ENCODE measurements around the gene SLC2A4RG. TPM values are rescaled to one million over a fixed set of nuclear protein-coding genes. Genes with fewer than 3 reads are reported as not detected.
A peak's percentile ranks its signal among the peaks of the same experiment; 100 is the strongest.

SLC2A4RG gene
- total and polyA plus RNA-seq, 2 of the 13 experiments (the other 11 are each of a cell fraction or from before 2014, with no cell fraction given), result 91.4 to 95.9 TPM

DNA sequence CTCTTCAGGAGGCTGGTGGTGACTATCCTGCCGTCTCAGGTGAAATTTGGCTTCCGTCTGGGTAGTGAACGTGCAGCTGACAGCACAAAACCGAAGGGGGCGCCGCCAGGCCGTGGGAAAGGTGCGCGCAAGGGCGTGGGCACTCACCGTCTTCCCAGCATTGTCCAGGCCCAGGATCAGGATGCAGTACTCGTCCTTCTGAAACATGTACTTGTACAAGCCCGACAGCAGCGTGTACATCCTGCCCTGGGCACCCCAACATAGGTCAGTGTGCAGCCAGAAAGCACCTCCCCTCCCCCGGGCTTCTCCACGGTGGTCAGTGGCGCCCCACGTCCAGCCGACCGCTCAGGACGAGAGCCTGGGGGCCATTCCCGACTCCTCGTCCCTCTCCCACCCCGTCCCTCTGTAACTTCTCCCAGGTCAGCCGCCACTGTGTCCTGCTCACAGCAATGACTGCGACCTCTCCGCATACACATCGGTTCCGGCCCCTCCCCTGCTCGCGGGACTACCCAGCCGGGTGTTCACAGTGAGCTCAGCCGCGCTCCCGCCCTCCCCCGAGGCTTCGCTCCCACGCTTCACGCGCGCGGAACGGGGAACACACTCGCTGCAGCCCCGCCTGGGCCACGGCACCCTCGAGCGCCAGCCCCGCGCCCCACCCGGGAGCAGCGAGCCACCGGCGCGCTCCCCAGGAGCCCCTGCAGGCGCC lies 32.6 kb upstream of the SLC2A4RG start (continued):
- TF ChIP-seq ZNF75D (CRISPR knock-in tag; IDR thresholded peaks at IDR 0.05; ENCODE audit: borderline replicate concordance) (no peak), BHLHE40 (IDR thresholded peaks at IDR 0.05; ENCODE audit: low read length) (peak; percentile 64), ATF7-NPFF (CRISPR knock-in tag; IDR thresholded peaks at IDR 0.05; ENCODE audit: low read depth) (no peak), ZNF235 (CRISPR knock-in tag; IDR thresholded peaks at IDR 0.05; ENCODE audit: borderline replicate concordance) (no peak), ZNF746 (CRISPR knock-in tag; IDR thresholded peaks at IDR 0.05) (peak; percentile 58), ZNF33B (CRISPR knock-in tag; IDR thresholded peaks at IDR 0.05) (no peak), DMAP1 (CRISPR knock-in tag; IDR thresholded peaks at IDR 0.05) (no peak; the same call in none of the 2 replicates), KLF9 (CRISPR knock-in tag; IDR thresholded peaks at IDR 0.05; ENCODE audit: low read depth) (peak; percentile 49; the same call in 1 of the 2 replicates), ATF1 (CRISPR knock-in tag; IDR thresholded peaks at IDR 0.05) (no peak), SP140L (CRISPR knock-in tag; IDR thresholded peaks at IDR 0.05; ENCODE audit: borderline replicate concordance) (no peak), SMAD3 (CRISPR knock-in tag; IDR thresholded peaks at IDR 0.05) (peak; percentile 69; the same call in 1 of the 2 replicates), ZNF773 (CRISPR knock-in tag; IDR thresholded peaks at IDR 0.05; ENCODE audit: borderline replicate concordance) (no peak), MXD4 (CRISPR knock-in tag; IDR thresholded peaks at IDR 0.05) (peak; percentile 71), MED8 (CRISPR knock-in tag; IDR thresholded peaks at IDR 0.05; ENCODE audit: insufficient replicate concordance) (no peak)
- TF ChIP-seq, protein P1, sequence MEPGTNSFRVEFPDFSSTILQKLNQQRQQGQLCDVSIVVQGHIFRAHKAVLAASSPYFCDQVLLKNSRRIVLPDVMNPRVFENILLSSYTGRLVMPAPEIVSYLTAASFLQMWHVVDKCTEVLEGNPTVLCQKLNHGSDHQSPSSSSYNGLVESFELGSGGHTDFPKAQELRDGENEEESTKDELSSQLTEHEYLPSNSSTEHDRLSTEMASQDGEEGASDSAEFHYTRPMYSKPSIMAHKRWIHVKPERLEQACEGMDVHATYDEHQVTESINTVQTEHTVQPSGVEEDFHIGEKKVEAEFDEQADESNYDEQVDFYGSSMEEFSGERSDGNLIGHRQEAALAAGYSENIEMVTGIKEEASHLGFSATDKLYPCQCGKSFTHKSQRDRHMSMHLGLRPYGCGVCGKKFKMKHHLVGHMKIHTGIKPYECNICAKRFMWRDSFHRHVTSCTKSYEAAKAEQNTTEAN (CRISPR knock-in tag; conservative IDR thresholded peaks at IDR 0.05), result no peak
- TF ChIP-seq, protein P2, sequence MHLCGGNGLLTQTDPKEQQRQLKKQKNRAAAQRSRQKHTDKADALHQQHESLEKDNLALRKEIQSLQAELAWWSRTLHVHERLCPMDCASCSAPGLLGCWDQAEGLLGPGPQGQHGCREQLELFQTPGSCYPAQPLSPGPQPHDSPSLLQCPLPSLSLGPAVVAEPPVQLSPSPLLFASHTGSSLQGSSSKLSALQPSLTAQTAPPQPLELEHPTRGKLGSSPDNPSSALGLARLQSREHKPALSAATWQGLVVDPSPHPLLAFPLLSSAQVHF (CRISPR knock-in tag; IDR thresholded peaks at IDR 0.05), result no peak
- TF ChIP-seq, protein P3, sequence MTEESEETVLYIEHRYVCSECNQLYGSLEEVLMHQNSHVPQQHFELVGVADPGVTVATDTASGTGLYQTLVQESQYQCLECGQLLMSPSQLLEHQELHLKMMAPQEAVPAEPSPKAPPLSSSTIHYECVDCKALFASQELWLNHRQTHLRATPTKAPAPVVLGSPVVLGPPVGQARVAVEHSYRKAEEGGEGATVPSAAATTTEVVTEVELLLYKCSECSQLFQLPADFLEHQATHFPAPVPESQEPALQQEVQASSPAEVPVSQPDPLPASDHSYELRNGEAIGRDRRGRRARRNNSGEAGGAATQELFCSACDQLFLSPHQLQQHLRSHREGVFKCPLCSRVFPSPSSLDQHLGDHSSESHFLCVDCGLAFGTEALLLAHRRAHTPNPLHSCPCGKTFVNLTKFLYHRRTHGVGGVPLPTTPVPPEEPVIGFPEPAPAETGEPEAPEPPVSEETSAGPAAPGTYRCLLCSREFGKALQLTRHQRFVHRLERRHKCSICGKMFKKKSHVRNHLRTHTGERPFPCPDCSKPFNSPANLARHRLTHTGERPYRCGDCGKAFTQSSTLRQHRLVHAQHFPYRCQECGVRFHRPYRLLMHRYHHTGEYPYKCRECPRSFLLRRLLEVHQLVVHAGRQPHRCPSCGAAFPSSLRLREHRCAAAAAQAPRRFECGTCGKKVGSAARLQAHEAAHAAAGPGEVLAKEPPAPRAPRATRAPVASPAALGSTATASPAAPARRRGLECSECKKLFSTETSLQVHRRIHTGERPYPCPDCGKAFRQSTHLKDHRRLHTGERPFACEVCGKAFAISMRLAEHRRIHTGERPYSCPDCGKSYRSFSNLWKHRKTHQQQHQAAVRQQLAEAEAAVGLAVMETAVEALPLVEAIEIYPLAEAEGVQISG (CRISPR knock-in tag; IDR thresholded peaks at IDR 0.05), result peak; percentile 80
- TF ChIP-seq, protein P4, sequence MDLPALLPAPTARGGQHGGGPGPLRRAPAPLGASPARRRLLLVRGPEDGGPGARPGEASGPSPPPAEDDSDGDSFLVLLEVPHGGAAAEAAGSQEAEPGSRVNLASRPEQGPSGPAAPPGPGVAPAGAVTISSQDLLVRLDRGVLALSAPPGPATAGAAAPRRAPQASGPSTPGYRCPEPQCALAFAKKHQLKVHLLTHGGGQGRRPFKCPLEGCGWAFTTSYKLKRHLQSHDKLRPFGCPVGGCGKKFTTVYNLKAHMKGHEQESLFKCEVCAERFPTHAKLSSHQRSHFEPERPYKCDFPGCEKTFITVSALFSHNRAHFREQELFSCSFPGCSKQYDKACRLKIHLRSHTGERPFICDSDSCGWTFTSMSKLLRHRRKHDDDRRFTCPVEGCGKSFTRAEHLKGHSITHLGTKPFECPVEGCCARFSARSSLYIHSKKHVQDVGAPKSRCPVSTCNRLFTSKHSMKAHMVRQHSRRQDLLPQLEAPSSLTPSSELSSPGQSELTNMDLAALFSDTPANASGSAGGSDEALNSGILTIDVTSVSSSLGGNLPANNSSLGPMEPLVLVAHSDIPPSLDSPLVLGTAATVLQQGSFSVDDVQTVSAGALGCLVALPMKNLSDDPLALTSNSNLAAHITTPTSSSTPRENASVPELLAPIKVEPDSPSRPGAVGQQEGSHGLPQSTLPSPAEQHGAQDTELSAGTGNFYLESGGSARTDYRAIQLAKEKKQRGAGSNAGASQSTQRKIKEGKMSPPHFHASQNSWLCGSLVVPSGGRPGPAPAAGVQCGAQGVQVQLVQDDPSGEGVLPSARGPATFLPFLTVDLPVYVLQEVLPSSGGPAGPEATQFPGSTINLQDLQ (CRISPR knock-in tag; IDR thresholded peaks at IDR 0.05), result 0 out of 2 replicates have a peak, but pooled peaks have one; percentile 64
- TF ChIP-seq, protein P5, sequence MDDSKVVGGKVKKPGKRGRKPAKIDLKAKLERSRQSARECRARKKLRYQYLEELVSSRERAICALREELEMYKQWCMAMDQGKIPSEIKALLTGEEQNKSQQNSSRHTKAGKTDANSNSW (CRISPR knock-in tag; IDR thresholded peaks at IDR 0.05; ENCODE audit: borderline replicate concordance), result no peak
- TF ChIP-seq, protein P6, sequence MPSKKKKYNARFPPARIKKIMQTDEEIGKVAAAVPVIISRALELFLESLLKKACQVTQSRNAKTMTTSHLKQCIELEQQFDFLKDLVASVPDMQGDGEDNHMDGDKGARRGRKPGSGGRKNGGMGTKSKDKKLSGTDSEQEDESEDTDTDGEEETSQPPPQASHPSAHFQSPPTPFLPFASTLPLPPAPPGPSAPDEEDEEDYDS (CRISPR knock-in tag; IDR thresholded peaks at IDR 0.05), result peak; percentile 51
- TF ChIP-seq, protein P7, sequence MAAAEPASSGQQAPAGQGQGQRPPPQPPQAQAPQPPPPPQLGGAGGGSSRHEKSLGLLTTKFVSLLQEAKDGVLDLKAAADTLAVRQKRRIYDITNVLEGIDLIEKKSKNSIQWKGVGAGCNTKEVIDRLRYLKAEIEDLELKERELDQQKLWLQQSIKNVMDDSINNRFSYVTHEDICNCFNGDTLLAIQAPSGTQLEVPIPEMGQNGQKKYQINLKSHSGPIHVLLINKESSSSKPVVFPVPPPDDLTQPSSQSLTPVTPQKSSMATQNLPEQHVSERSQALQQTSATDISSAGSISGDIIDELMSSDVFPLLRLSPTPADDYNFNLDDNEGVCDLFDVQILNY (CRISPR knock-in tag; conservative IDR thresholded peaks at IDR 0.05), result no peak

Data from HepG2 (cell line).